Measurements from ENCODE around the gene GPBP1L1.
"Not testable (repeated sequence)": the region's sequence is repeated elsewhere in the genome, so short reads cannot be mapped to it uniquely, and the experiment has no call there.

The GPBP1L1 gene

DNA sequence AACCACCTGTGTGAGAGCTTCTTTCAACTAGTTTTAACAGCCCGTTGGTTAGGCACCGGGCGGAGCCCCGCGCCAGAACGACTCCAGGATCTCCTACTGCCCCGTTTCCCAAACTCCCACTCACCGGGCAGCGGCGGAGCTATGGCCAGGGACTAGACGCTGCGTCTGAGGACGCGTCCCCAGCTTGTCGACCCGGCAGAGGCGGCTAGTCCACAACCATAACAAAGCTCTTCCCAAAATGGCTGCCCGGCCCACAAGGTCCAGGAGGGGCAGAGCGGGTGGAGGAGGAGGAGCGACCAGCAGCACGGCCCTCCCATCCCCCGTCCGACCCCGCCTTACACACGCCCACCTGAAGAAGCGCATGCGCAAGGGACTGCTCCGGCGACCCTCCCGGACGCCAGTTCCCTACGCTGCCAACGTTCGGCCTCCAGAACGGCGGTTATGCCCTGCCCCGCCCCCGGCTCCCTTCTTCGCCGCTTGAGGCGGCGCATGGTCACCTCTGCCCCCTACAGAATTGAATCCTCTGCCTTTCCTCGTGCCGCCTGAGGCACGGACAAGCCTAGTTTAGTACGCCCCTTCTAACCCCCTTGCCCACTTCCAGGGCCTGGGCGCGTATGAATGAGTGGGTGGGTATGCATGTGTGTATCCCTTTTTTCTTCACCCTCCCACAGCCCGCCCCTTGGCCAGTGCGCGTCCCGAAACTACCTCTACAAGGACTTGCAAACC is at the start of gene GPBP1L1:
TSS of gene GPBP1L1 (minus strand) at position 246 of the 726 bp plus-strand sequence. CDS start 27,446 bp downstream, outside the sequence.
- H3K9ac ChIP-seq = peak within 1 kb of the TSS; percentile 90 to 98 (median 95)
- H3K4me1 ChIP-seq = peaks cover 30 to 55% (median 49%) of the 10 kb centered on the region in 10 experiments
- H3K9me3 ChIP-seq (replicated peaks in 1 of 11) = no peaks in the 10 kb centered on the region
- H3K27ac ChIP-seq = peak within 1 kb of the TSS; percentile 96 to 99 (median 98)
- peaks cover 10 to 44% (median 32%) of the 10 kb centered on the region in 11 experiments; a peak in 19 of 22 replicates for H4K20me1 ChIP-seq
- peak within 1 kb of the TSS; percentile 83 to 98 (median 95) for H3K4me3 ChIP-seq
- H3K27me3 ChIP-seq = no peaks in the 10 kb centered on the region
- H3K36me3 ChIP-seq = peaks cover 7 to 35% (median 22%) of the 10 kb centered on the region in 11 experiments; a peak in 20 of 22 replicates
- TF ChIP-seq Cebpa-rat (IDR thresholded peaks at IDR 0.05) = no peak
- peak within 1 kb of the TSS; percentile 87 to 99 (median 94) for H3K4me2 ChIP-seq

GRCh38 chr1:45730780-45731319 is 44.5 kb upstream of the GPBP1L1 start:
- Histone ChIP-seq H3K9me3 (replicated peaks in 1 of 11) (no peaks in the 10 kb centered on the region), H3K36me3 (peaks cover 0 to 5% (median 0%) of the 10 kb centered on the region in 11 experiments; a peak in 1 of 22 replicates), H3K27me3 (no peaks in the 10 kb centered on the region), H3K4me1 (peaks cover 0 to 18% (median 9%) of the 10 kb centered on the region in 10 experiments; a peak in 15 of 20 replicates), H3K4me3 (no peak overlapping the region), H3K27ac (no peak overlapping the region), H3K9ac (no peak overlapping the region), H4K20me1 (no peaks in the 10 kb centered on the region), H3K4me2 (no peak overlapping the region)
- no peak for TF ChIP-seq Cebpa-rat (IDR thresholded peaks at IDR 0.05)

GRCh38 chr1:45730075-45730779 is 43.9 kb upstream of the GPBP1L1 start:
- Histone ChIP-seq H4K20me1 (no peaks in the 10 kb centered on the region), H3K27ac (no peak overlapping the region), H3K4me2 (no peak overlapping the region), H3K27me3 (no peaks in the 10 kb centered on the region), H3K9me3 (replicated peaks in 1 of 11) (no peaks in the 10 kb centered on the region), H3K9ac (no peak overlapping the region), H3K36me3 (peaks cover 0 to 5% (median 0%) of the 10 kb centered on the region in 11 experiments; a peak in 1 of 22 replicates), H3K4me3 (no peak overlapping the region), H3K4me1 (peaks cover 0 to 12% (median 3%) of the 10 kb centered on the region in 10 experiments; a peak in 11 of 20 replicates)
- no peak for TF ChIP-seq Cebpa-rat (IDR thresholded peaks at IDR 0.05)

- H3K27me3 ChIP-seq; H3K36me3 ChIP-seq; H4K20me1 ChIP-seq; H3K9me3 ChIP-seq (replicated peaks in 1 of 11); H3K4me2 ChIP-seq; H3K9ac ChIP-seq; H3K27ac ChIP-seq; H3K4me3 ChIP-seq: not testable (repeated sequence)
- H3K4me1 ChIP-seq = peaks cover 0 to 10% (median 0%) of the 10 kb centered on the region in 10 experiments; a peak in 5 of 20 replicates
Observed at GRCh38 chr1:45726007-45726406, 39.7 kb upstream of the GPBP1L1 start.

GRCh38 chr1:45723248-45723930 is 37.1 kb upstream of the GPBP1L1 start:
- Histone ChIP-seq H3K4me3 (no peak overlapping the region), H3K9me3 (replicated peaks in 1 of 11) (no peaks in the 10 kb centered on the region), H3K4me1 (peaks cover 0 to 10% (median 0%) of the 10 kb centered on the region in 10 experiments; a peak in 5 of 20 replicates), H3K9ac (no peak overlapping the region), H3K36me3 (peaks cover 0 to 5% (median 0%) of the 10 kb centered on the region in 11 experiments; a peak in 1 of 22 replicates), H4K20me1 (no peaks in the 10 kb centered on the region), H3K27ac (no peak overlapping the region), H3K4me2 (no peak overlapping the region), H3K27me3 (no peaks in the 10 kb centered on the region)
- no peak for TF ChIP-seq Cebpa-rat (IDR thresholded peaks at IDR 0.05)

DNA sequence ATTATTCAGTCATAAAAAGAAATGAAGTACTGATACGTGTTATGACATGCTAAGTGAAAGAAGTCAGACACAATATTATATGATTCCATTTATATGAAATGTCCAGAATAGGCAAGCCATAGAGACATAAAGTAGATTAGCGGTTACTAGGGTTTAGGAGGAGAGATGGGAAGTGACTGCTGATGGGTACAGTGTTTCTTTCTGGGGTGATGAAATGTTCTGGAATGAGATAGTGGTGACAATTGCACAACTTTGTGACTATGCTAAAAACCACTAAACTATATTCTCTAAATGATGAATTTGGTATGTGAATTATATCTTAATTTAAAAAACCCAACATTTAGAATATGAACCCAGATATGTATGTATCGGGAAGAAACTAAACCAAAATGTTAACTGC is 36.5 kb upstream of the GPBP1L1 start:
- Histone ChIP-seq H3K4me3 (no peak overlapping the region), H3K9ac (no peak overlapping the region), H3K27ac (no peak overlapping the region)

DNA sequence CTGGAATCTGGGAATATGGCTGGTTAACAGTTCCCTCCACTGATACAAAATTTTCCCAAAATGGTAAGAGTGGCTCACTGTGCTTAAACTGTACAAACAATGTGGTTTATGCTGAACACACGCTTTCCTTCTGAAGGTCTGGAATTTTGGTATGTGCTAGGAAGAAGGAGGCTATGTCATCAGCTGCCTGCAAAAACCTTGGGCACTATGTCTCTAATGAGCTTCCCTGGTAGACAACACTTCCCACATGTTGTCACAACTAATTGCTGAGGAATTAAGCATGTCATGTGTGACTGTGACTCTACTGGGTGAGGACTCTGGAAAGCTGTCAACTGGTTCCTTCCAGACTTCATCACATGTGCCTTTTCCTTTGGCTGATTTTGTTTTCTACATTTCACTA is 34.9 kb upstream of the GPBP1L1 start:
- Histone ChIP-seq H3K36me3 (0 out of 22 replicates have a peak, but pooled peaks cover 0 to 2% (median 0%) of the 10 kb centered on the region in 11 experiments), H3K9me3 (replicated peaks in 1 of 11) (no peaks in the 10 kb centered on the region), H4K20me1 (no peaks in the 10 kb centered on the region), H3K4me2 (no peak overlapping the region), H3K4me3 (no peak overlapping the region), H3K4me1 (peaks cover 0 to 10% (median 0%) of the 10 kb centered on the region in 10 experiments; a peak in 5 of 20 replicates), H3K9ac (no peak overlapping the region), H3K27ac (no peak overlapping the region), H3K27me3 (no peaks in the 10 kb centered on the region)
- TF ChIP-seq Cebpa-rat (IDR thresholded peaks at IDR 0.05) = no peak

More for the DNA sequence above, 36.5 kb upstream of the GPBP1L1 start:
- Histone ChIP-seq H3K9me3 (replicated peaks in 1 of 11) (no peaks in the 10 kb centered on the region), H3K27me3 (no peaks in the 10 kb centered on the region), H3K4me1 (peaks cover 0 to 10% (median 0%) of the 10 kb centered on the region in 10 experiments; a peak in 5 of 20 replicates), H3K36me3 (peaks cover 0 to 5% (median 0%) of the 10 kb centered on the region in 11 experiments; a peak in 1 of 22 replicates), H4K20me1 (no peaks in the 10 kb centered on the region), H3K4me2 (0 out of 22 replicates have a peak overlapping the region, but pooled peaks of 1 of the 11 experiments have one; percentile 4)
- no peak for TF ChIP-seq Cebpa-rat (IDR thresholded peaks at IDR 0.05)

GRCh38 chr1:45718289-45718688 is 32.0 kb upstream of the GPBP1L1 start:
- Histone ChIP-seq H3K27me3 (no peaks in the 10 kb centered on the region), H3K4me3 (no peak overlapping the region), H3K36me3 (peaks cover 0 to 5% (median 0%) of the 10 kb centered on the region in 11 experiments; a peak in 1 of 22 replicates), H3K4me2 (no peak overlapping the region), H3K9me3 (replicated peaks in 1 of 11) (no peaks in the 10 kb centered on the region), H4K20me1 (no peaks in the 10 kb centered on the region), H3K9ac (no peak overlapping the region), H3K4me1 (peaks cover 0 to 7% (median 0%) of the 10 kb centered on the region in 10 experiments; a peak in 5 of 20 replicates), H3K27ac (no peak overlapping the region)
- no peak for TF ChIP-seq Cebpa-rat (IDR thresholded peaks at IDR 0.05)

- H3K36me3 ChIP-seq; H3K27me3 ChIP-seq; H3K27ac ChIP-seq; H3K4me1 ChIP-seq; H3K4me2 ChIP-seq; H3K4me3 ChIP-seq; H3K9me3 ChIP-seq (replicated peaks in 1 of 11); H4K20me1 ChIP-seq; H3K9ac ChIP-seq: not testable (repeated sequence)
Observed at GRCh38 chr1:45717386-45717785, 31.1 kb upstream of the GPBP1L1 start.

Data from BLaER1 treated with 17β-estradiol and CSF1 and Interleukin-3, amounts not matched to agents 10 nM and 100 nM (cell line).